GM18511 (cell line): ENCODE results near the gene SMIM43.
A peak's percentile ranks its signal among the peaks of the same experiment; 100 is the strongest.
"Not testable (repeated sequence)": the region's sequence is repeated elsewhere in the genome, so short reads cannot be mapped to it uniquely, and the experiment has no call there.

Source experiments
- ATAC-seq: cut with Tn5 transposase; IDR thresholded peaks from one replicate; pipeline ENCODE4 v1.9.1; 2021; ENCODE audit warnings: mild to moderate bottlenecking, moderate library complexity; ENCODE audit not compliant: unreplicated experiment

The SMIM43 gene

DNA sequence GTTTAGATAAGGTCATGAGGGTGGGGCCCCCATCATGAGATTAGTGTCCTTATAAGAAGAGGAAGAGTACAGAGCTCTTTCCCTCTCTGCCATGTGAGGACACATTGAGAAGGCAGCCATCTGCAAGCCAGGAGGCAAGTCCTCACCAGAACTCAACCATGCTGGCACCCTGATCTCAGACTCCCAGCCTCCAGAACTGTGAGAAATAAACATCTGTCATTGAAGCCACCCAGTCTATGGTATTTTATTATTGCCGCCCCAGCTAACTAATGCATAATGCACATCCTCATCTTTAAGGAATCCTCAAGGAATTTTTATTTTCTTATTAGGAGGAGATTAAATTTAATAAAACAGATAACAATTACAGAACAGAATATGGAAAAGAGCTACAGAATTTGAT, 19.4 kb upstream of the SMIM43 start:
- ATAC-seq = no peak

DNA sequence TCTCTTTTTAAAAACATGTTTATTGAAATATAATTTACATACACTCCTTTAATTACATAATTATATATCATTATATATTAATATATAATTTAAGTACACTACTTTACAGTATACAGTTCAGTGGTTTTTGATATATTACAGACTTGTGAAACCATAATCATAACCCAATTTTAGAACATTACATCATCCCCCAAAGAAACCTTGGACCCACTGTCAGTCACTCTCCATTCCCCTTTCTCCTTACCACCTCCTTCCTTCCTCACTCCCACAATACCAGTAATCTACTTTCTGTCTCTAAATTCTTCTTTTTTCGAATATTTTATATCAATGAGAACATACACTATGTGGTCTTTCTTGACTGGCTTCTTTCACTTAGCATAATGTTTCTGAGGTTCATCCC, 18.2 kb upstream of the SMIM43 start:
- ATAC-seq = no peak

DNA sequence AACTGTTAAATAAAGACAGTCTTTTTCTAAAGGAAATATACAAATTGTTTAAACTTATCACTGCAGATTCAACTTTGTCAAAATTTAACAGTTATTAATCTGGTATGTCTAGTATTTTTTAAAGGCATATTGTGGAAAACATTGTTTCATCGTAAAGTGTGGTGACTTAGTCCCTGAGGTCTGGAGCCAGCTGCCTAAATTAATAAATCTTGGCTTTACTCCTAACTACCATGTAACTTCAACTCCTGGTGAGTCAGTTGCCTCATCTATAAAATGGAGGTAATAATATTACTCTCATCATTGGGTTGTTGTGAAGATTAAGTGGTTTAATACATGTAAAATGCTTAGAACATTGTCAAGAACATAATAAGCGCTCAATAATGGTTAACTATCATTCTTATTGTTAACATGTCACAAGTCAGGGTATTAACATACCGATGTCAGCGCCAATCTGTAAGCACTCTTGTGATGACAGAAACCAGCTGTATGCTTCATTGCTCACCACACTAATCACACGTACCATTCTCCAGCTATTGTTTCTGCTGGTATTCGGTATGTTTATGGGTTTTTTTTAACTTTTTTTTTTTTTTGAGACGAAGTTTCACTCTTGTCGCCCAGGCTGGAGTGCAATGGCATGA, 14.1 kb upstream of the SMIM43 start:
- no peak for ATAC-seq

DNA sequence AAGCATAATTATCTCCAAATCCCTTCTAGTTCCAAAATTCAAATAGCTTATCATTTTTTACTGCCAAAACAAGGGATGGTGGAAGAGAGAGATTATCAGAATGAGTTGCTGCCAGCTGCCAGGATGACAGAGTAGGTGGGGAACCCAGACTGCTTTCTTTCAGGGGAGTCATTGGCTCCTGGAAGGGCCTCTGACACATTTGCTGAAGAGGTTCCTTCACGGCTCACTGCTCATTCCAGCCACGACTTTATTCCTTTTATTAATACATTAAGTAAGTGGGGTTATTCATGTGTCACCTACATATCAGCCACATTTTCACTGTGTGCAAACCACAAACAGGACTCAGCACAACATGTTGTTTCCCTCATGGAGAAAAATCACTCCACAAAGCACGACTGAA, 12.7 kb upstream of the SMIM43 start:
- ATAC-seq = peak; percentile 78

DNA sequence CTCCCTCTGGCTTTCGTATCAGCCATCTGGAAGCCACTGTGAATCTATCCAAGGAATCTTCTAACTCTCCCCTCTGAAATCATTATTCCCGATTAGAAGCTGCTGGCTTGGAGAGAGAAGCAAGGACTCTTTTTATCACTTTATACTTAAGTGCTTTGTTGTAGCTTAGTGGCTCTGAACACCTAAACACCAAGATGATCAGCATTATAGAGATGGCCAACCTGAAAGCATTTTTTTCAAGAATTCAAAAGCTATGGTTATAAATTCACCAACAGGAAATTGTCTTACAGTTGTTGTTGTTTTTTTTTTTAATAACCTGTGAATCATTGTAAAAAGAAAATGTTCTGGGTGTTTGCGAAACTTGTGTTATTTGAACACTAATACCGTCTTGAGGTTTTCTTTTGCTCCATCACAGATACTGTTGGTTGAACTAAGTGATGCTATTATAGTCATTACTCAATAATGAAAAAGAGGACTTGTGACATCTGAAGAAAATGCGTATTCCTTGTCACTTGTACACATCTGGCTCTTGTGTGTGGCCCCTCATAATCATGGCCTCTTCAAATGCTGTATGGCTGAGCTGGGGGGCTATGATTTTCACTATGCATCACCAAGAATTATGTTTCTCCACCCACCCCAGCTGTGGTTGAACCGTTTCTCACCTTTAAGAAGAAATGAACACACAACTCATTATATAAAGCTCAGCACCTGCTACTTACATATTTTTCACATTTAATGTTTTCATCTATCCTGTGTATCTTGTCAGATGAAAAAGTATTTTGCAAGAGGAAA, 11.8 kb upstream of the SMIM43 start:
- ATAC-seq = no peak

DNA sequence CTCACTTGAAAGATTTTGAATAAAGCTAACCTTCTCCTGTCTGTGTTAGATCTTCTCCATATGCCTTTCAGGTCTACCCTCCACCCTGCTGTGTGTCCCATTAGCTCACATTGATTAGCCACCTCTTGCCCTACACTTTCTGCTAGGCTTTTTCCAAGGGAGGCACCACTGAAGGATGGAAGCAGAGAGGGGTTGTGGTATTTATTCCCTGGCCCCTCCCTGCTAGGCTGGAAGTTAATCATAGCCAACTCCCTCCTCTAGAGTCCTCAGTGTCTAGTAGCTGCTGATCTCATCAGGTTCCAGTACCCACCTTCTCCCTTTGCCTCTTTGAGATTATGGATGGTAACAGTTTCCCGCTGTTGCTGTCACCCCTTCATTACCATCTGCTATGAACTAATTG, 8.9 kb upstream of the SMIM43 start:
- ATAC-seq = no peak

DNA sequence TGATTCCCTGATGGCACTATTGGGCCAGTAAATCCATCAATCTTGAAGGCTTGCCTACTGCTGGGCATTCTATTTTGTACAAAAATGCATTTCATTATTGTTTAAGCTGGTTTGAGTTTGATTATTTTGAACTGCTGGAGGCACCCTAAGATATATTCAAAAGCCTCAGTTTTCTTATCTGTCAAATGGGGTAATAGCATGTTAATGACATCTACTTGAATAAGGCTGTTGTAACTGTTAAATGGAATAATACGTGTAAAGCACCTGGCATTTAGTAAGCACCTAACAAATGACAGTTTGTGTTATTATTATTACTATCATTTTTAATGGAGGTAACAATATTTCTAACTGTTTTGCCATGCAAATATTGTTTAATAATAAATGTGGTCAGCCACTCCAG, 6.9 kb upstream of the SMIM43 start:
- ATAC-seq = no peak

DNA sequence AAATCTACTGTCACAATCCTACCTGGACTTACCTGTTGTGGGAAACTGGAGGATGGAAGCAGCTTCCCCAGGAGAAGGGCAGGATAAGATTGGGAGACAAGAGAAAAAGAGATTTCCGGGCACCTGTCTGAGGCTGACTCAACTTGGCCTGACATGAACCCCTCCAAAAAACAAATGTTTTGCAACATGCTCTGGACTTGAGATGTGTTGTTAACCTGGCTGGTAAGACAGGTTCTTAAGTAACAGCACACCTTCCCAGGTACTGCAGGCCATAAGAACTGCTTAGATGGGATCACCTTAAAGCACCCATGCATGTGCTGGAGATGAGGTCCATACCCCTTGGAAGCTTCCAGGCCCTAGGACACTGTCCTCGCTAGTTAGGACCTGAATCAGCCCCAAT, 4.4 kb upstream of the SMIM43 start:
- ATAC-seq = no peak

DNA sequence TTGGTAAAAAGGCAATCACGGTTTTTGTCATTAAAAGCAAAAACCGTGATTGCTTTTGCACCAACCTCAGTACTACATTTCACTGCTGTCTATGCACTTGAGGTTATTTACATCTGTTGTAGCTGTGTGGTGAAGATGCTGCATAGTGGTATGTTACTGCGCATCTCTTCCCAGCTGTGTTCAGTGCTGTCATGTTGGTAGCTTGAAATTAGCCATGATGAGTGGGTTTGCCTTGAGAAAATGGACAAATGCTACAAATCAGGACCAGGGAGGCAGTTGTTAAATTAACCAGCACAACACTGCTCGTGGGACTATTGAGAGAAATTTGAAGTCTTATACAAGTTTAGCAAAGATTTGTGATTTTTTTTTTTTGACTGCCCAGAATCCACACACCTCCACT, 2.2 kb upstream of the SMIM43 start:
- no peak for ATAC-seq

DNA sequence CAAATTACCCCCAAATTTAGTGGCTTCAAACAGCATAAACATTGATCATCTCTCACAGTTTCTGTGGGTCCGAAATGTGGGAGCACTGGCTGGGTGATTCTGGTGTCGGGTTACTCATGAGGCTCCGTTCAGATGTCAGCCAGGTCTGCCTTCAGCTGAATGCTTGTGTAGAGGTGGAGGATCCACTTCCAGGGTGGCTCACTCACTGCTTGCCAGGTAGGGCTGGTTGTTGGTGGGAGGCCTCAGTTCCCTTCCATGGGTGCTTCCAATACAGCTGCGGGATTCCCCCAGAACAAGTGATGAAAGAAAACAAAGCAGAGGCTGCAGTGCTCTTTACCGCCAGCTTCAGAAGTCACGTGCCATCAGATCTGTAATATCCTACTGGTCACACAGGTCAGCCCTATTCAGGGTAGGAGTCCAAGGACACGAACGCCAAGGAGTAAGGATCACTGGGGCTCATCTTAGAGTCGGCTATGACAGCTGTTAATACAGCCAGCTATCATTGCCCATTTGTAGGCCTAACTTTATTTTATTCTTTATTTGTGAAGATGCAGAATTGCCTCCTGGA, 1.1 kb upstream of the SMIM43 start:
- ATAC-seq = no peak

DNA sequence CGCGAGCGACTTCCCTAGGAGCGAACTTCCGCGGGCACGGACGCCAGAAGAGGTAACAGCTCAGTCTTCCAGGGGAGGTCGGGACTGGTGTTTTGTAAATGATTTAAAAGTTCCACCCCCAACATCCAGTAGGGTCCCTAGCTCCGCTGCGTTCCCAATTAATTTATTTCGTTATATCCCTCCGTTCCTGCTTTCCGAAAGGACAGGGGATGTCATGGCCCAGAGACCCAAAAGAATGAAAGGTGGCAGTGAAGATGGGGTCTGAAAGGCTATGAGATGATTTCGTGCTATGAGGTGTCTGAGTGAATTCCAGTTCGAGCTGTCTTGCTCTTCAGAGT, 373 bp upstream of the SMIM43 start:
- ATAC-seq = no peak

DNA sequence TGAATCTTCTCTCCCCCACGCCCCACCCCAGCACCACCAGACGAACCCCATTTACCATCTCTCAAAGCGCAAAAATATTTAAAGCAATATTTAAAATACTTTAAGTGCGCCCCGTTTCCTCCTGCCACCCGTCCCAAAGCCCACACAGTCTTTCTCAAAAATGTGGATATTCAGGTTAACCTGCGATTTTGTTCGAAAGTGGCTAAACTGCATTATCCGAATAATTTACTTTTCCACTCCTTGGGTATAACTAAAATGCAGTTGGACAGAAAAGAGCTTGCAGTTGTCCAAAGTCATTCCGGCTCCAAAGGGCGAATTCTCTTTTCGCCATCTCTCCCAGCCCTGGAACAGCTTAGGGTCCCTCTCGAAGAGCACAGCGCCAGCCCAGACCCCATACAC, 662 bp downstream of the SMIM43 start:
- no peak for ATAC-seq

DNA sequence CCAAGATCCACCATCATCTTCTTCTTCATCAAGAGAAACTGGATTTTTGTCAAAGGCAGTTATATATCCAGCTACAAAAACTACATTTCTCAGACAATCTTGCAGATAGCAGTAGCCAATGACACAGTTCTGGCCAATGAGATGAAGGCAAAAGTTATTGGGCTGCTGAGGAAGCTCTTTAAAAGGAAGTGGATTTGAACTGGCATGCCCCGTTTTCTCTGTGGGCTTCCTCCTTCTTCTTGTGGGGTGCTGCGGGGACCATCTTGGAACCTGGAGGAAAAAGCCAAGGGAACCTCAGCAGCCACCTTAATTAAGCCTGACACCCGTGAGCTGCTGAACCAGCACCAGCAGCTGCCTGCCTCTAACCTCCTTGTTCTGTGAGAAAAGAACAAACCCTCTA, 4.8 kb downstream of the SMIM43 start:
- no peak for ATAC-seq

DNA sequence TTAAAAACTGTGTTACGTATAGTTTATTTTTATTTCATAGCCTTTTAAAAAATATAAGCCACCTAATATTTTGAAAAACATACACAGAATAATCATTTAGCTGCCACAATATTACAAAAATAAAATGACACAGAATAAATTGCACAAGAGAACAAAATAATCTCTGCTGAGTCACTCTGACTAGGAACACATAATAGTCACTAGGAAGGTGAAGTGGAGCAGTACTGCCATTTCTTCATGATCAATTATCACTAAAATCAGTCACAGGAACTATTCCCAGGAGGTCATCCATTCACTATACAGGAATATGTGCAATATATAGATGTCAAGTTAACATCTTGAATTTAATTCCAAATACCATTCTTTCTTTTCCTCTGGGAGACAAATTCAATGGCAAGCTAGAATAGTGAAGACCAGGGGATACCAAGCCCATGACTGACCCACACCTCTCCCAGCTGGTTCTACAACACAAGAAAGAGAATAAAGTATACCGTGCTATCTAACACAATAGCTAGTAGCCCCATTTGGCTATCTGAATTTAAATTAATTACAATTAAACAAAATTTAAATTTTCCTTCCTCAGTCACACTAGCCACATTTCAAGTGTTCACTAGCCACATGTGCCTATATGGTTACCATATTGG, 5.9 kb downstream of the SMIM43 start:
- no peak for ATAC-seq

DNA sequence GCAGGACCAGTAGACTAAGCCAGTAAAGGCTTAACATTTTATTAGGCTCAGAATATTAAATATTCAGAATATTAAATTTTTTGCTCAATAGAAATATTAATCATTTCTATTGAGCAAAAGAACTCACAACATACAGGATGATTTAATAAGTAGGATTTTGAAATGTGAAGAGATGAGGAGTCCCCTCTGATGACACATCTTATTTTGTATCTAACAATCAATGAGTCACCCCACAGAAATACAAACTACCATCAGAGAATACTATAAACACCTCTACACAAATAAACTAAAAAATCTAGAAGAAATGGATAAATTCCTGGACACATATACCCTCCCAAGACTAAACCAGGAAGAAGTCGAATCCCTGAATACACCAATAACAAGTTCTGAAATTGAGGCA, 12.8 kb downstream of the SMIM43 start:
- ATAC-seq = not testable (repeated sequence)

DNA sequence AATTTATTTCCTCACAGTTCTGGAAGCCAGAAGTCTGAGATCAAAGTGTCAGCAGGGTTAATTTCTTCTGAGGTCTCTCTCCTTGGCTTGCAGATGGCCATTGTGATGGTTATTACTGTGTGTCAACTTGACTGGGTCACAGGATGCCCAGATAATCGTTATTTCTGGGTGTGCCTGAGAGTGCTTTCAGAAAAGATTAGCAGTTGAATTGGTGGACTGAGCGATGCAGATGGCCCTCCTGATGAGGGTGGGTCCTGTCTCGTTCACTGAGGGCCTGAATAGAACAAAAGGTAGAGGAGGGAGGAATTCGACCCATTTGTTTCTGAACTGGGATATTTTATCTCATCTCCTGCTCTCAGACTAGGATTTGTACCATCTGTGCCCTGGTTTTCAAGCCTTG, 15.7 kb downstream of the SMIM43 start:
- ATAC-seq = no peak

DNA sequence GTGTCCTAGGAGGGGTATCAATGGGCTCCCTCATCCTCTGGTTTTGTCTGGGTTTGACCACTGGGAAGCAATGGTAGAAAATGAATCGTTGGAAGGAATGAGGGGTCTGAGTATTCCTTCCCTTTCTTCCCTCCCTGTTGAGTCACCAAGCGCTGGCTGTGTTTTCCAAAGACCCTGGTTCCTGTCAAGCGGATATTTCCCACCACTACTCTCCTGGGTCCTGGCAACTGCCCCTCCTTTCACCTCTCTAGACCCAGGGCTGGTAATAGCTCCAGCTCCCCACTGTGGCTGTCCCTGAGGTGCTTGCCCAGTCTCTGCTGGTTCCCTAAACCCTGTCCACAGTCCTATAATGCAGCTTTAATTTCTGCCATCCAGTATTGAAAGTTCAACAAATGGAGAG, 22.2 kb downstream of the SMIM43 start:
- no peak for ATAC-seq

DNA sequence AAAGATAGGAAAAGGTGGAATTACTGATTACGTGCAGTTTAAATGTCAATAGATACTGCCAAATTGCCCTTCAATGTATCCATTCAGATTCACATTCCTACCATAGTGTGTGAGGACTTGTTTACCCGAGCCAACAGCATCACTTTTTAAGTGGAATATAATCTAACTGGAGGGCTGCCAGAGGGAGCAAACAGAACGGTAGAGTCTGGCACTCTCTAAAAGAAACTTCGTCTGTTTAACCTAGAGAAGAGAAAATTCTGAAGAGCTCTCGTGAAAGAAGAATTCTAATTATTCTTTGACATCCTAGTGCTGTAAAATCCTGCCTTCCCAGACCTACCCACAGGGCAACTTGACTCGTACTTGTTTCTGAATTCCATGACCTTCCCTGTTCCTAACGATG, 23.2 kb downstream of the SMIM43 start:
- no peak for ATAC-seq

DNA sequence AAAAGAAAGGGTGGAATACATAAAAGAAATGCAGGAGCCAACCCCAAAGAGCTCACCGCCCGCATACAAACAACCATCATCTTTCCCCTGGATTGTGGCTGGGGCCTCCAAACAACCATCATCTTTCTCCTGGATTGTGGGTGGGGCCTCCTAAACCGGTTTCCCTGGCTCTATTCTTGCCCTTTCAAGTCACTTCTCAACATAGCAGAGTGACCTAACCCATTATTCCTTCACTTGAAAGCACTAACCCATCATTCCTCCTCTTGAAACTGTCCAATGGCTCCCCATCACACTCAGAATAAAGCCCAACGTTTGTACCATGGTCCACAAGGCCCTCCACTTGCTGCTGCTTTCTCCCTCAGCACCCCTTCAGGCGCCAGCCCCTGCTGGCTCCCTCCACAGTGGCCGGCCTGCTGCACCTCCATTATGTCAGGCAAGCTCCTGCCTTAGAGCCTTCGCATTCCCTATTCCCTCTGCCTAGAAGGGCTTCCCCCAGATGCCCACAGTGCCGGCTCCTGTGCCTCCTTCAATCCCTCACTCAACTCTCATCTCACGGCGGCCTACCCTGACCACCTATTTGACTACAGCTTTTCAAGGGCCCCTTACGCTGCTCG, 24.1 kb downstream of the SMIM43 start:
- no peak for ATAC-seq

DNA sequence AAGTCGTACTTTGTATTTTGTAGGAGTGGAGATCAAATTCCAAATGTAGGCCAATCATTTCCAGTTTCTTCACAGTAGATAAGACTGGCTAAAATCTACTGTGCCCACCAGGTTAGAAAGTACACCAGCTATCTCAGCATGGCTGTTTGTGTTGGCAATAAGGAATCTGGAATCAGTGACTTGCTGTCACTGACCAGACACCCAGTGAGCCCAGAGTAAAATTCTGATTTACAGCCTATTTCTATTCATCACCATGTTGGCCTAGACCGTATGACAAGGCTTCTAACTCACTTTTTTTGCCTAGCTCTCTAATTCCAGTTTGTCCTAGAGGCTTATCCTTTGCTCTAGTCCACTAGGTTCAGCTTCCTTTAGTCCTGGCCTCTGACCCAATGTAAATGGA, 25.4 kb downstream of the SMIM43 start:
- no peak for ATAC-seq

DNA sequence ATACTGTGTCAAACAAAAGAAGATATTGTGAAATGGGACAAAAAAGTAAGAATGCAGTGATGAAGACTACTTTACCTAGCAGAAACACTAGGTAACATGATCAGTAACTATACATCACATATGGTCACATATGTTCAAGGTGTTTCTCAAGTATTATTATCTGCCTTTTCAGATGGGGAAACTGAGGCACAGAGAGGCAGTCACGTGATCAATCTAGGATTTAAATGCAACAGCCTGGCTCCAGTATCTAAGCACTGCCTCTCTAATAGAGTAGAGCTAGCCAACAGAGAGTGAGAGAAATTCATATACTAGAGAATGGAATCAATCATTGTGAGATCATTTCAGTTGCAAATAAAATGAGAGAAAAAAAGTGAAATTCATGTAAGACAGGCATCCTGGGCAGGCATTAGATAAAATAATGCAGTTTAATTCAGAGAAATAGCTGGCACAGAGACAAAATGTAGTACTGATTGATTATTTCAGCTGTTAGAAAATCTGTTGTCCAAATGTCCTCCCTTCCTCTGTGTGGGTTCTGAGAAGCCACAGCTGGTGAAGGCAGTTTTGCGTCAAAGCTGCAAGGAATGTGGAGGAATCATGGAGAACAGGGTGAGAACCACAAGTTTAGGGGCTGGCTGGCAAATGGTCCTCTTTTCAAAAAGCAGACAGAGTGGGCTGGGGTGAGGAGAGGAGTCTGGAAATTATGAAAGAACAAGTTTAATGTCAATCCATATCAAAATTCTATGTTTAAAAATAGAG, 26.0 kb downstream of the SMIM43 start:
- no peak for ATAC-seq
